ENCODE results near the gene S100A12.

S100A12 gene

DNA sequence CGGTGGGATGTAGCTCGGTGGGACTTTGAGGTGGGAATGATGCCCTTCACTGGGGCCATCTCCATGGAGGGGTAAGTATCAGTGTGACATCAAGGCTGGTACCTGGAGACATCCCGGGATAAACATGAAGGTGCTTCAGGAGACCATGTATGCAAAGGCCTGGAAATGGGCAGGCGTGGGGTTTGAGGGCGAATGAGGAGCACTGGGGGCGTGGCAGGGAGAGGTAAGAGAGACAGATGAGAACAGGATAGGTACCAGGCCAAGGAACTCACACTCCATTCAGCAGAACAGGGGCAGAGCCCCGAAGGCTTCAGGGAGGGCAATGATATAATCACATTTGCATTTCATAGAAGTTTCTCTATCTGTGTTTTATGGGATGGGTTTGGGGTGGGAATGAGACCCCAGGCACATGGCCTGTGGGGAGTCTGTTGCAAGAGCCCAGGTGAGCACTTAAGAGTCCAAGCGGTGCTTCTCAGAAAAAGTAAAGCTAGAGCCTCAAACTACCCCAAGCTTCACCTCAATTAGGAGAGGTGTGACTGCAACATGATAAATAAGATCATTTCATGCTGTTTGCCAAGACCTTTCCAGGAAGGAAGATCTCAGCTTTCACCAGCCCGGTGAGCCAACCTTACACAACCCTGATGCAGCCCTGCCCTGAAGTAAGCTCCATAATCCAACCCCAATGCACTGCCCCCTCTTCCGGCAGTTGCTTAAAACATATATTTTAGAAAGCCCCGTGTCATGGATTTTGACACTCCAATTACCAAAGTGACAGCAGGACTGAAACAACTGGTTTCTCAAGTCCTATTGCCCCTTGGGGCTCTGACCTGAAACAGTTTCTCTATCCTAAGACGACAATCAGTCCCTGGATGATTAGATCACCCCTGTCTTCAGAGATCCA, 10.4 kb downstream of the S100A12 start:
- no peak for DNase-seq

- DNase-seq: no peak
Observed at GRCh38 chr1:153364156-153364555, 11.3 kb downstream of the S100A12 start.

- no peak for DNase-seq
Observed at GRCh38 chr1:153363641-153364040, 11.8 kb downstream of the S100A12 start.

DNA sequence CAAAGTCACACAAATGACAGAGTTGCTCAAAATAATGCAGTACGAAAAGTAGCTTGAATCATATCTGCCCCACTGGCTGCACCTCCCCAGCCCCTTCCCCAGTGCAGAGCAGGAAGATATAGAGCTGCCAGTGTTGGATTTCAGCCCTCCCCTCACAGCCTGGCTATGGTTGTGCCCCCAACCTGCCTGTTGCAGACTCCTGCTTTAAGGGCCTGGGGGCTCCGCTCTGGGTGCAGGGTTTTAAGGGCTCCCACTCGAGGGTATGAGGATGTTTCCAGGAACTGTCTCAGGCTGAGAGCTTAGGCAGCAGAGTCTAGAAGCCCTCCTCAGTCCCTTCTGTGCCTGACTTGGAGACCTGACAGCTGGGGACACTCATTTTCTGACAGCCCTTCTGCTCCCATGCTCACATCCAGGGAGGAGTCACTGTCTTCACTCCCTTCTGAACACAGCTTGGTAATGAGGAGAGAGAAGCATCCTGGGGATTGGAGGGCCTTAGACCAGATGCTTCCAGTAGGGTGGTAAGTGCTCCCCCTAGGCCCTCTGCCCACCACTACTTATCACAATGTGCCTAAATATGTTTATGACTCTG, 13.1 kb downstream of the S100A12 start:
- DNase-seq: no peak

- no peak for DNase-seq
Observed at GRCh38 chr1:153361480-153362109, 13.8 kb downstream of the S100A12 start.

GRCh38 chr1:153360592-153361479, 14.6 kb downstream of the S100A12 start:
- DNase-seq: no peak

GRCh38 chr1:153360190-153360589, 15.2 kb downstream of the S100A12 start:
- no peak for DNase-seq

DNA sequence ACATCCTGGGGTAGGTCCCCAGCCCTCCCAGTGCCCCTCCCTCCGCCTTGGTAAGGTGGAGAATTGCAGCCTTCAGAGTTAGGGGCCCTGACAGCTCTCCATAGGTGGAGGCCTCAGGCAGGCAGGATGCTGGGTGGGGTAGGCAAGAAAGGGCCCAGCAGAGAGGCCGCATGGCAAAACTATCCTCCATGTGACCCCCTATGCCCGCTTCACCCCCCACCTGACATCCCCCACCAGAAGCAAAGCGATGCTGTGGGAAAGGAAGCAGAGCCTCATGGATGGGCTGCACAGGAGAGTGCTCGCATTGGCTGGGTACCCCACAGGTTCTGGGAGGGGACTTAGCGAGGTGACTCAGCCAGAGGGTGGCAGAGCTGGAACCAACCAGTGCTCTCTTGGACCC, 16.2 kb downstream of the S100A12 start:
- DNase-seq: no peak

GRCh38 chr1:153358691-153358975, 16.8 kb downstream of the S100A12 start:
- no peak for DNase-seq

DNA sequence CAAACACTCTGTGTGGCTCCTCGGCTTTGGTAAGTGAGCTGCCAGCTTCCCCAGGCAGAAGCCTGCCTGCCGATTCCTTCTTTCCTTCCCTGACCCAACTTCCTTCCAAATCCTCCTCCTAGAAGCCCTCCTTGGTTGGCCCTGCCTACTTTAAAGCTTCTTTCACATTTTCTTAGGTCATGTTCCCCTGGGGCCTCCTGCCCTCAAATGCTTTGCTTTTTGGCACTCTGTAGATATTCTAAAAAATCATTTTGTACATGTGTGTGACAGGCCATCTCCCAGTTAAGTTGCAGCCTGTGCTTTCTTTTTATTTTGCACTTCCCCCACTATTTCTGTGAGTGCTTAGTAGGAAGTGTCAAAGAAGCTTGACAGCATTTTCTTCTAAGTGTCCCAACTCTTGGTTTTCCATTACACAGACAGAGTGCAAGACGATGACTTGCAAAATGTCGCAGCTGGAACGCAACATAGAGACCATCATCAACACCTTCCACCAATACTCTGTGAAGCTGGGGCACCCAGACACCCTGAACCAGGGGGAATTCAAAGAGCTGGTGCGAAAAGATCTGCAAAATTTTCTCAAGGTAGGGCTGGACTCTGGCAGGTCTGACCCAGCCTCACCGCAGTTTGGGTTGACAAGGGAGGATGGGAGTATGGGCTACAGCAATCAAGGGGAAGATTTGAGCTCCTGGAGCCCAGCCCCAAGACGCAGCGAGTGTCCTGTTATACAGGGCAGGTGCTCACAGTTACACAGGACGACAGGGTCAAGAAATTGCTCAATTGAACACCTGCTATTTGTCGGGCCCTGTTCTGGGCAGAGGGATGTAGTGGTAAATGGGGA, 17.3 kb downstream of the S100A12 start, which contains the start of gene S100A9:
Gene S100A9, plus strand, starts transcription at position 2 of the 838 bp plus-strand sequence. Its CDS starts 430 bp downstream, at position 432.
- no peak for DNase-seq

DNA sequence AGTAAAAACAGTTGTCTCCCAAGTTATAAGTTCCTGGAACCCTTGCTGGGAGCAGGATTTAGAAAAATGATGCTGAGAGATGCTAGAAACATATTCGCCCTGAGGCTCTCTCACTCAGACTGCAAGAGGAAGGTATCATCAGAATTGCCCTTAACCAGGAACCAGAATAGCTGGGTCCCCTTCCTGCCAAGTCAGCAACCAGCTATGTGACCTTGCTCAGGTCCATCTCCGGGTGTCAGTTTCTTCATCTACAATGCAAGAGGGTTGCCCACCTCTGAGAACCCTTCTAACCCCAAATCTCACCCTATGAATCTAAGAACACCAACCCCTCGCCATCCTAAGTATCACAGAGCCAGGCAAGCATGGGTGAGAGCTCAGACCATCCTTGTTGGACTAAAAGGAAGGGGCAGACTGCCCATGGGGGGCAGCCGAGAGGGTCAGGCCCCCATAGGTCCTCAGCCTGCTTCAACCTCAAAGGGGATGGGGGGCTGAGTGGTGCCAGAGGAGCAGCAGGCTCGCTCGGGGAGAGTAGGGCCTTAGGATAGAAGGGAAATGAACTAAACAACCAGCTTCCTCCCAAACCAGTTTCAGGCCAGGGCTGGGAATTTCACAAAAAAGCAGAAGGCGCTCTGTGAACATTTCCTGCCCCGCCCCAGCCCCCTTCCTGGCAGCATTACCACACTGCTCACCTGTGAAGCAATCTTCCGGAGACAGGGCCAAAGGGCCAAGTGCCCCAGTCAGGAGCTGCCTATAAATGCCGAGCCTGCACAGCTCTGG, 18.2 kb downstream of the S100A12 start:
- DNase-seq: no peak

- no peak for DNase-seq
Observed at GRCh38 chr1:153356392-153357075, 18.9 kb downstream of the S100A12 start.

DNA sequence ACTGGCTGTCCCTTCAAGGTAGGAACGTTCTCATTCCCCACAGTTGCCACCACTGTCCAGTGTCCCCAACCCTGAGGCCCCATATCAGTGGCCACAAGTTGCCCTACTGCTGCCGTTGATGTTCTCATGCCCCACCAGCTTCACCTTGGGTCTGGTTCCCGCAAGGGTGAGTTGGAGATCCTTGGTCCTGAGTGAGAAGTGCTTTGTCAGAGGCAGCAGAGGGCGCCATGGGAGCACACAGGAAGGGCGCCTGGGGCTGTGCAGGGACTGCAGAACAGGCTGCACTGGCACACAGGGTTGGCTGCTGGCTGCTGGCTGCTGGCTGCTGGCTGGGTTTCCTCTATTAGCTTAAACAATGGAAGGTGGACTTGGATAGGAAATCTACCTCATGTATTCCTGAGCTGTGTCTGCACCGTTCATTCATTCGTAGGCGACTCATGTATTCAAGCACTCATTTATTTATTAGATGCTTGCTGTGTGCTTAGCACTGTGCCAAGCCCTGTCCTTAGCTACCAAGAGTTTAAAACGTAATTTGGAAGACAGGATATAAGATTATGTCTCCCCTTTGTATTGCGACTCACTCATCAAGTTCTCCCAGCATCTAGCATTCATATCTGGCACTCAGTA, 19.9 kb downstream of the S100A12 start:
- peak; percentile 18 for DNase-seq

- DNase-seq: no peak
Observed at GRCh38 chr1:153354515-153355193, 20.8 kb downstream of the S100A12 start.

- DNase-seq: no peak
Observed at GRCh38 chr1:153353226-153353947, 22.0 kb downstream of the S100A12 start.

DNA sequence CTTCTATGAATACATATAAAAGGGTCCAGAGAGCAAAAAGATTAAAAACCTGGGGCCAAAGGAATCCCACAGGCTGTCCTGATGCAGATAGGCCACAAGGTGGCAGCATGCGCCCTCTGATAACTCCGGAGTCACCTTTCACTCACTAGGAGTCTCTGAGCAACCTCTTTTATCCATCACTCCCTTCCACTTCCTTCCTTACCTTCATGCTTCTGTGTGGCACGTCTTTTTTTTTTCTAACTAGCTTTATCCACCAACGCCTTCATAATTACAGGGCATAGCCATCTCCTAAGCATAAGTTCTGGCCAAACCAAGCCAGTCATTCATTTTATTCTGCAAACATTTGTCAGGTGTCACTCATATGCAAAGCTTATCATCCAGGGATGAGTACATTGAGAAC, 22.9 kb downstream of the S100A12 start:
- DNase-seq: peak; percentile 50

DNA sequence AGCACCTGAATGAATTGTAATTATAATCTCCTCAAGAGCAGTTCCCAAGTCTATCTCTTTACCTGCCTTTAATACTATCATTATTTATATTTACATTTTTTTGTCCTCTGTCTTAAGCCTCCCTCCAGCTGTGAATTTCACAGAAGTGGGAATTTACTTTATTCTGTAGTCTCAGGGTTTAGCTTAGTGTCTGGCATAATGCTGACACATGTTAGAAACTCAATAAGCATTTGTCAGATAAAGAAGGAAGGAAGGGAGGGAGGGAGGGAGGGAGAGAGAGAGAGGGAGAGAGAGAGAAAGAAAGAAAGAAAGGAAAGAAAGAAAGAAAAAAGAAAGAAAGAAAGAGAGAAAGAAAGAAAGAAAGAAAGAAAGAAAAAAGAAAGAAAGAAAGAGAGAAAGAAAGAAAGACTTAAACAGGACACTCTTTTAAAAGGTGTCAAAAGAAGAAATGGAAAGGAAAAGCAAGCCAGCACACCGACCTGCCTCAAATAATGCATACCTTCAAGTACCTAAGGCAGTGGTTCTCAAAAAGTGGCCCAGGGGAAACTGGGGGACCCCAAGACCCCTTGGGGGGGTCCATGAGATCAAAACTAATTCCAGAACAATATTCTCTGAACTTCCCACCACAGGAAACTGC, 25.0 kb downstream of the S100A12 start:
- no peak for DNase-seq

Measured in fibroblast of skin of right quadriceps (primary cell).